ENCODE results near the gene BNIP5.

BNIP5 gene

GRCh38 chr6:36336779-36337241 is at the start of gene BNIP5:
TSS of gene BNIP5 (minus strand) at chr6:36336888. CDS start at chr6:36330690, 6,198 bp downstream.
- no peak for DNase-seq (ENCODE audit: low read depth)
- no peak for TF ChIP-seq CTCF (IDR thresholded peaks at IDR 0.05; ENCODE audit: low read depth, low read length, missing control alignments)
- no peak within 1 kb of the TSS for H3K4me3 ChIP-seq (ENCODE audit: low read depth, low read length)
- in situ Hi-C loops (cut with HindIII; ENCODE audit: low sequenced_read_pairs): no loop called here

GRCh38 chr6:36384095-36384494 is 47.4 kb upstream of the BNIP5 start:
- no peak for DNase-seq (ENCODE audit: low read depth)
- no peak for TF ChIP-seq CTCF (IDR thresholded peaks at IDR 0.05; ENCODE audit: low read depth, low read length, missing control alignments)
- in situ Hi-C loops (cut with HindIII; ENCODE audit: low sequenced_read_pairs): no loop called here
- H3K4me3 ChIP-seq (ENCODE audit: low read depth, low read length): no peak overlapping the region

- TF ChIP-seq CTCF (IDR thresholded peaks at IDR 0.05; ENCODE audit: low read depth, low read length, missing control alignments): no peak
- no peak overlapping the region for H3K4me3 ChIP-seq (ENCODE audit: low read depth, low read length)
- in situ Hi-C loops (cut with HindIII; ENCODE audit: low sequenced_read_pairs): no loop called here
- DNase-seq (ENCODE audit: low read depth): no peak
Measured at GRCh38 chr6:36383606-36384005, 46.9 kb upstream of the BNIP5 start.

- no peak for DNase-seq (ENCODE audit: low read depth)
- no peak overlapping the region for H3K4me3 ChIP-seq (ENCODE audit: low read depth, low read length)
- no peak for TF ChIP-seq CTCF (IDR thresholded peaks at IDR 0.05; ENCODE audit: low read depth, low read length, missing control alignments)
- in situ Hi-C loops (cut with HindIII; ENCODE audit: low sequenced_read_pairs): no loop called here
Measured at GRCh38 chr6:36382976-36383375, 46.3 kb upstream of the BNIP5 start.

GRCh38 chr6:36381502-36382389 is 45.1 kb upstream of the BNIP5 start:
- H3K4me3 ChIP-seq (ENCODE audit: low read depth, low read length): no peak overlapping the region
- DNase-seq (ENCODE audit: low read depth): no peak
- TF ChIP-seq CTCF (IDR thresholded peaks at IDR 0.05; ENCODE audit: low read depth, low read length, missing control alignments): no peak
- in situ Hi-C loops (cut with HindIII; ENCODE audit: low sequenced_read_pairs): no loop called here

- no peak for DNase-seq (ENCODE audit: low read depth)
- TF ChIP-seq CTCF (IDR thresholded peaks at IDR 0.05; ENCODE audit: low read depth, low read length, missing control alignments): no peak
- in situ Hi-C loops (cut with HindIII; ENCODE audit: low sequenced_read_pairs): no loop called here
Measured at GRCh38 chr6:36380166-36380565, 43.5 kb upstream of the BNIP5 start.

More at GRCh38 chr6:36380166-36380565, 43.5 kb upstream of the BNIP5 start:
- H3K4me3 ChIP-seq (ENCODE audit: low read depth, low read length): no peak overlapping the region

Data from astrocyte of the cerebellum (primary cell).